HUES64 (cell line): ENCODE data around the gene ABHD6.
"Not testable (repeated sequence)": the region's sequence is repeated elsewhere in the genome, so short reads cannot be mapped to it uniquely, and the experiment has no call there.

Experiments used
- H3K27ac ChIP-seq: 2 replicates; pipeline ENCODE4 v1.7.0; 2013; ENCODE audit warnings: low read depth, low read length, inconsistent platforms
- H3K27me3 ChIP-seq: 2 replicates; pipeline ENCODE4 v1.6.1; 2013; ENCODE audit warnings: mild to moderate bottlenecking, low read length; ENCODE audit not compliant: insufficient read depth
- H3K36me3 ChIP-seq: 2 replicates; pipeline ENCODE4 v1.6.1; 2013; ENCODE audit warnings: mild to moderate bottlenecking, low read length; ENCODE audit not compliant: insufficient read depth
- H3K4me1 ChIP-seq: 2 replicates; pipeline ENCODE4 v1.6.1; 2013; ENCODE audit warnings: mild to moderate bottlenecking, low read length, moderate library complexity; ENCODE audit not compliant: insufficient read depth
- H3K4me3 ChIP-seq: 2 replicates; pipeline ENCODE4 v1.5.1; 2013; ENCODE audit warnings: mild to moderate bottlenecking, low read length, moderate library complexity
- H3K9ac ChIP-seq: 2 replicates; pipeline ENCODE4 v1.6.1; 2013; ENCODE audit warnings: mild to moderate bottlenecking, low read depth, low read length
- H3K9me3 ChIP-seq: 2 replicates; pipeline ENCODE4 v1.6.1; 2013; ENCODE audit warnings: low read depth, low read length; ENCODE audit not compliant: insufficient read depth
- WGBS: fragments of 150-250, 120-280 bp; methylation state at CpG from one replicate; pipeline ENCODE4 v1.1.7; 2013; ENCODE audit warnings: missing lambda C conversion rate; 5-methylcytosine and 5-hydroxymethylcytosine counted together

ABHD6 gene

DNA sequence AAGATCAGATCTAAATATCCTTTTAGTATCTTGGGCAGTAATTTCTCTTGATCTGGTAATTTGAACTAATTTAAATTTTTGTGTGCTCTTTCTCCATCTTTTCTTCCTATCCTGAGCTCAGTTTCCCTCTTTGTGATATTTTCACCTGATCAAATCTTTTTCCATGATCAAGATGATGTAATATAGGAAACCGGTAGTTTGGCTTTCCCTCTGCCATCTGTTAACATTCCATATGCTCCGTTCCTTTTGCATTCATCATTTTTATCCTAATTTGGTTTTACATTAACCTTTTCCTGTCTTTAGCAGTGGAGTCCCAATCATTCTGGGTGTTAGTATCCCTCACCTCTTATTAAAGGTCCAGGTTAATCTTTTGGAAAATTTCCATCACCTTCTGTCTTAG lies 5.9 kb upstream of the ABHD6 start:
- Histone ChIP-seq H3K9ac (no peak overlapping the region), H3K36me3 (no peaks in the 10 kb centered on the region), H3K4me3 (no peak overlapping the region), H3K27ac (no peak overlapping the region), H3K9me3 (no peaks in the 10 kb centered on the region), H3K4me1 (peaks cover 5% of the 10 kb centered on the region; the same call in 1 of the 2 replicates), H3K27me3 (peaks cover 35% of the 10 kb centered on the region)
- 90% methylated on average over 2 of the region's 2 CpGs for WGBS

DNA sequence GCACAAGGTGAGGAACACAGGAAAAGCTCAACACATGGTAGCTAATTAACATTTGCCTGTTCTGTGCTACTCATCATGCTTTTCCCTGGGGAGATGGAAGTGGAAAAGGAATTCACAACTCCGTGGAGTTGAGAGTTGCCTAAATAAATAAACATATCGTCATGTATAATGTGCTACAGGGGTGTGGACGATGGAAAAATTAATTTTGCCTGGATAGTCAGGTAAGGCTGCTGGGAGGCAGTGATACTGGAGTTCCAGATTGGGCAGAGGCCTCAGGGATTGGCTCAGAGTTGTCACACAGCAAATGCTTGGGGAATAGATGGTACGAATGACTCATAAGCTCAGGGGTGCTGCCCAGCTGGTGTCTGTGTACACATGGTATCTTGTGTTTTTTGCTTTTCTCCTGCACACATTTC lies 3.1 kb upstream of the ABHD6 start:
- H3K4me3 ChIP-seq, result no peak overlapping the region
- H3K36me3 ChIP-seq, result no peaks in the 10 kb centered on the region
- H3K9me3 ChIP-seq, result no peaks in the 10 kb centered on the region
- WGBS, result 86% methylated on average over 2 of the region's 4 CpGs
- peaks cover 6% of the 10 kb centered on the region; the same call in 1 of the 2 replicates for H3K4me1 ChIP-seq
- H3K9ac ChIP-seq, result no peak overlapping the region
- peaks cover 58% of the 10 kb centered on the region for H3K27me3 ChIP-seq
- H3K27ac ChIP-seq, result no peak overlapping the region

DNA sequence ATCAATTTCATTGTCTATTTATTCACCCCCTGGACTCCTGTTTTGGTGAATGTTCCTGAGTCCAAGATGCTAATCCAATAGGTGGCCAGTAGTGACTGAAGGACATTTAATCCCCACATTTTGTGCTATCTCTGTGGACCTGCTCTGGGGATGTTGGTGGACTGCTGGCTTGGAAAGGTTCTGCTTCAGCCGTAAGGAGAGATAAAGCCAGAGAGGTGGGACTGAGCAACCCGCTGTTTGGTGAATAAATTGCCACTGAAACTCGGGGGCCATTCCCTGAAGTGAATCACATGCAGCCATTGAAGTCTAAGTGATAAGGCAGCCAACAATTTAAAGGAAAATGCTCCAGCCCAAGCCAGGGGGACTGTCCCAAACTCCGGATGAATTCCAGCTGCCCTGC lies 1.6 kb upstream of the ABHD6 start:
- Histone ChIP-seq H3K4me3 (no peak overlapping the region), H3K9ac (no peak overlapping the region), H3K27ac (no peak overlapping the region), H3K9me3 (no peaks in the 10 kb centered on the region), H3K27me3 (peaks cover 61% of the 10 kb centered on the region), H3K4me1 (peaks cover 6% of the 10 kb centered on the region; the same call in 1 of the 2 replicates), H3K36me3 (no peaks in the 10 kb centered on the region)
- 80% methylated on average over 4 of the region's 4 CpGs for WGBS

DNA sequence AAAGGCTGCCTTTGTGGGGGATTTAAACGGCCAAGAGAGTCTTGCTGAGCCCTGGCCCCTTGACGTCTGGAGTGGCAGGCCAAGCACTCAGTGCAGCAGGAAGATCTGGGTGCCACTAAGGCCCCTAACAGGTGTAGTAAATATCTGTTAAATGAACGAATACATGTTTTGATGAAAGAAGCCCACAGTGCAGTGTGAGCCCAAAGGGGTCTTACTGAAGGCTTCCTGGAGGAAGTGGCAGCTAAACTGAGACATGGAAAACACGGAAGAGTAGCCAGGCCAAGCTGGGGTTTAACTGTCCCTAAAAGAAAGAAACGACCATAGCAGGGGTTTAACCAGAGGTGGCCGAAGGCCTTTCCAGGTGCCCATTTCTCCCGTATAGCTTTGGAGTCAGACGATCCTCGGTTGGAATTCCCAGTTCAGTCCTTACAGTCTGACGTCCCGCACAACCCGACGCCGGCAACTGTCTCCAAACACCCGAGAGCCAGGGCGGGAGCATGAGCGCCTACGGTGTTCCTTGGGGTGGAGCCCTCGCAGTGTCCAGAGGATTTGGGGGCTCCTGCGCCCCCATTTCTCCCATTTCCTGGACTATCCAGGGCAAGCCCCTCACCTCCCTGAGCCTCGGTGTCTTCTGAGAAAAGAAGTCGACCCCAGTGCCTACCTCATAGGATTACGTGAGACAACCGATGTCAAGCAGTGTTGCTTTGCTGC lies 910 bp upstream of the ABHD6 start:
- WGBS, result 14% methylated on average over 24 of the region's 24 CpGs
- Histone ChIP-seq H3K4me1 (peaks cover 6% of the 10 kb centered on the region; the same call in 1 of the 2 replicates), H3K4me3 (peak overlapping the region; percentile 91), H3K9ac (peak overlapping the region; percentile 42; the same call in 1 of the 2 replicates), H3K36me3 (no peaks in the 10 kb centered on the region), H3K27me3 (peaks cover 57% of the 10 kb centered on the region), H3K27ac (no peak overlapping the region), H3K9me3 (no peaks in the 10 kb centered on the region)

DNA sequence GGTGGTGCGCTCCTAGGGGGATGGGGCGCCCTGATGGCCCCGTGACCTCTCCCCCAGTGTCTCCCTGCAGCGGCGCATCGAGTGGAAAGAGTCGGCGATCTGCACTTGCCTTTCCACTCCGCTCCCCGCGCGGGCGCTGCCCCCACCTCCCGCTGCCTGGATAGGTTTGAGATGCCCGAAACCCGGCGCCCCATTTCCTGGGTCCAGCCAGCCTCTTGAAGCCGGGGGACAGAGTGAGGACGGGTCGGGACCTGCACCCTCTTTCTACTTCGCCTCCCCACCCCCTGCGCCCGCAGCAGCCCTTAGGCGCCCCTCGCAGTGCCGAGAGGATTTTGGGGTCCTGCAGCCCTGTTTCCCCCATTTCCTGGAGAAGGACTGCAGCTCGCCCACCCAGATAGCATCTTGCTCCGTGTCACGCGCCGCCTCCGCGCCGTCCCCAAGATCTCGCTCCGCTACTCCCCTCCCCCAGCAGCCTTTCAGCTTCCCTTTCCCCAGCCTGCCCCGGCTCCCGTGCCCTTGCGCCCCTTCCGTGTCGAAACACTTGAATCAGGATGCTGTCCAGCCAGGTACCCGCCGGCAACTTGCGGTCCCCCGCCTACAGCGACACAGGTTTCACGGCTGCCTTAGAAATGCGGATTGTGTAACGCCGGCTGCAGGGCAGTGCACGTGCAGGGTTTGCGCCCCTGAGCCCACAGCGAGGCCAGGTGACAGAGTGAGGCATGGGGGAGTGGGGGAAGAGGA lies 519 bp downstream of the ABHD6 start:
- peak overlapping the region; percentile 67 for H3K9ac ChIP-seq
- H3K27ac ChIP-seq, result no peak overlapping the region
- peaks cover 6% of the 10 kb centered on the region; the same call in 1 of the 2 replicates for H3K4me1 ChIP-seq
- H3K4me3 ChIP-seq, result peak overlapping the region; percentile 91
- H3K9me3 ChIP-seq, result no peaks in the 10 kb centered on the region
- H3K36me3 ChIP-seq, result no peaks in the 10 kb centered on the region
- WGBS, result under 1% methylated on average over 53 of the region's 53 CpGs
- peaks cover 50% of the 10 kb centered on the region for H3K27me3 ChIP-seq

GRCh38 chr3:58238830-58239229 lies 1.2 kb downstream of the ABHD6 start:
- peaks cover 50% of the 10 kb centered on the region for H3K27me3 ChIP-seq
- 65% methylated on average over 6 of the region's 7 CpGs for WGBS
- H3K4me1 ChIP-seq, result peaks cover 6% of the 10 kb centered on the region; the same call in 1 of the 2 replicates
- H3K9ac ChIP-seq, result no peak overlapping the region
- no peak overlapping the region for H3K27ac ChIP-seq
- H3K36me3 ChIP-seq, result no peaks in the 10 kb centered on the region
- H3K4me3 ChIP-seq, result peak overlapping the region; percentile 91
- no peaks in the 10 kb centered on the region for H3K9me3 ChIP-seq

DNA sequence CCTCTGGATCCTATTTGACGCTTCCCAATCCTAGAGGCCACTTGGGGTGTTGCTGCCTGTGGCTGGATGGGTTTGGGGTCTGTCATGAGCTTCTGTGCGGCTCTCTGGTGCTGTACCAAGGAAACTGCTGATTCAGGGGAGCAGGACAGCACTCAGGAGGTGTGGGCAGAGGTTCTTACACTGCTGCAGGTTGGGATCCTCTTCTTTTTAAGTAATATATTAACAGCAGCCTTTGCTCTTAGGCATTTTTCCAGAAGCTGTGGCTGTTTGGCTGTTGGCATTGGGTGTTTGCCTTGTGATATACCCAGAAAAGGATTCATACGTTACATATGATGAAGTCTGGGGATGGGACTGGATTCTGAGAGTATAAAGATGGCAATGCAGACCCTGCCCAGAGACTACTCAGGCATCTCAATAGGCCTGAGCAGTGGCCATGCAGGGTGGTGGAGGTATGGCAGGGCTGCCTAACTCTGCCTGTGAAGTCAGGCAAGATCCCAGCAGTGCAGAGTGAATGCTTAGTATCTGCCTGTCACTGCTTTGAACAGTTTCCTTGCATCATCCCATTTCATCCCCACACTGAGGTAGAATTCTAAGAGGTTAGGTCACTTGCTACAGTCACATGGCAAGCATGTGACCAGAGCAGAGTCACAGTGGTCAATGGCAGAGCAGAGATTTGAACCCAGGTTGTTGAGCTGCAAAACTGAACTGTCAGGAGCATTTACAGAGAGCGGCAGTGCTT lies 3.9 kb downstream of the ABHD6 start:
- H3K27me3 ChIP-seq, result peaks cover 28% of the 10 kb centered on the region
- H3K27ac ChIP-seq, result no peak overlapping the region
- WGBS, result 93% methylated on average over 4 of the region's 4 CpGs
- no peak overlapping the region for H3K4me3 ChIP-seq
- no peaks in the 10 kb centered on the region for H3K36me3 ChIP-seq
- H3K4me1 ChIP-seq, result peaks cover 9% of the 10 kb centered on the region; the same call in 1 of the 2 replicates
- no peak overlapping the region for H3K9ac ChIP-seq
- no peaks in the 10 kb centered on the region for H3K9me3 ChIP-seq

DNA sequence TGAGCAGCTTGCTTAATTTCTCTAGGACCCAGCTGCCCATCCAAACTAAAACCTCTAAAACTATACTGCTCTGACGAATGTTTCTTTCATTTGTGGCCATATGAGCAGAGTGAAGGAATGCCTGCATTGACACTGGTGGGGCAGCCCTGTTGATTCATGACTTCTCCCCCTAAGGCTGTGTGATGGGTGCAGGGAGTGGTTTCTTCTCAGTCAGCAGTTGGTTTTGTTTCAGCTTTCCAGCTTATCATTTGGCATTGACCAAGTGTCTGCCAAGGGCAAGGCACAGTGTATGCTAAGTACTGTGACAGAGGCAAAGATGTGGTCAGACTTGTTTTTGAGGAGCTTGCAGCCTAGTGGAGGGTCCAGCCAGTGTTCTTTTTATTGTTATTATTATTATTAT lies 4.7 kb downstream of the ABHD6 start:
- Histone ChIP-seq H3K36me3 (no peaks in the 10 kb centered on the region), H3K4me1 (0 out of 2 replicates have a peak, but pooled peaks cover 7% of the 10 kb centered on the region), H3K9me3 (no peaks in the 10 kb centered on the region), H3K27ac (no peak overlapping the region), H3K9ac (no peak overlapping the region), H3K27me3 (peaks cover 20% of the 10 kb centered on the region), H3K4me3 (no peak overlapping the region)
- WGBS, result 69% methylated on average over 1 of the region's 1 CpG

GRCh38 chr3:58242860-58243259 lies 5.3 kb downstream of the ABHD6 start:
- not testable (repeated sequence) for H3K9ac ChIP-seq, H3K4me3 ChIP-seq, H3K4me1 ChIP-seq, H3K9me3 ChIP-seq, H3K36me3 ChIP-seq, H3K27ac ChIP-seq
- 95% methylated on average over 2 of the region's 4 CpGs for WGBS
- H3K27me3 ChIP-seq, result peaks cover 20% of the 10 kb centered on the region

- Histone ChIP-seq H3K36me3 (no peaks in the 10 kb centered on the region), H3K4me3 (no peak overlapping the region), H3K4me1 (0 out of 2 replicates have a peak, but pooled peaks cover 7% of the 10 kb centered on the region), H3K27ac (no peak overlapping the region), H3K27me3 (peaks cover 7% of the 10 kb centered on the region), H3K9ac (no peak overlapping the region), H3K9me3 (no peaks in the 10 kb centered on the region)
- 94% methylated on average over 6 of the region's 6 CpGs for WGBS
These were observed 6.5 kb downstream of the ABHD6 start for GRCh38 chr3:58243976-58244585.
